ENCODE data around the gene MPDZ.

DNA sequence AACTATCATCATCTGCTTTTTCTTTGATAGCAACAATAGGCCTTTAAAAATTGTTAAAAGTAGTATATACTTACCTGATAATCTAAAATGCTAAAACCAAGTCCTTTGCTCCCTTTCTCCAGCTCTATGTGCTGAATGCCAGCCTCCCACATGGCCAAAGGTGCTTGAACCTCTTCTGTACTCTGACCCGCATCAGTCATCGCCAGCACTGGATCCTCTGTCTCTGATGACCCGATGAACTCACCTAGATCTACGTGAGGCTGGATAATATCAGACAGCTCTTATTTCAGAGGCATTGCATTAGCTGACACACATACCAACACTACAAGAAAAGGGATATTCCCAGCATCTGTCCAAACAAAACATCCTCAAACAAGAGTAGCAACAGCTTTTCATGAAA lies 89.5 kb downstream of the MPDZ start:
- TF ChIP-seq ZNF274 (IDR thresholded peaks at IDR 0.05; ENCODE audit: low read depth, low read length) (no peak), YY1 (IDR thresholded peaks at IDR 0.05; ENCODE audit: insufficient read depth, insufficient read length) (no peak), SUZ12 (IDR thresholded peaks at IDR 0.05; ENCODE audit: extremely low read depth, insufficient read depth, insufficient read length) (no peak)

Data from NT2/D1 (cell line).